ENCODE results near the gene AHNAK2.

Gene AHNAK2

DNA sequence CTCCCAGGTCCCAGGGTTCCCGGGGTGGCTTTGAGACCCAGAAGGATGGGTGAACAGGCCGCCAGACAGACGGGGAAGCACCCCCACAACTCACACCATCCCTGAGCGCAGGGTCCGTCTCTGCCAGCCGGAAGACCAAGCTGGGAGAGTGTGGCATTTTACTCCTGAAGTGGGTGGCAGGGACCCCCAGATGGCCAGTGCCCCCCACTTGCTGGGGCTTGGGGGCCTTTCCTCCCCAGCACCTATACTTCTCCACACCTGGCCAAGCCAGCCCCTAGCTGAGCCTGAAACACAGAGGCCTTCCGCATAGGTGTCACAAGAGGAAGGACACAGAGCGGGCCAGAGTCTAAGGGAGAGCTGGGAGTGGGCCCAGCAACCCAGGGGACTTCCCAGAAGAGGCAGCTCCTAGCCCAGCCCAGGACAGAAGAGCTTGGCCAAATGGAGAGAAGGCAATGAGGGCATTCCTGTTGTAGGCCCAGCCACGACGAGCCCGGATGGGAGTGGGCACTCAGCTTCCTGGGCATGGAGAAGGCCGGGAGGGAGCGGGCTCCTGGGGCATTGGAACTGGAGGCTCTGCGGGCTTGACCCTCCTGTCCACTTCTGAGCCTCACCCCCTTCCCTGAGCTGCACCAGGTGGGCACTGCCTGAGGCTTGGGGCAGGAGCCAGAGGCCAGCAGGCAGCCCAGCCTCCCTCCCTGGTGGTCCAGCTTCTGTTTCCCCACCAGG, 3.3 kb downstream of the AHNAK2 start:
- Histone ChIP-seq H3K9me2 (replicated peaks; ENCODE audit: insufficient read depth, low read length) (no peaks in the 10 kb centered on the region), H3K9ac (ENCODE audit: low read length) (no peak overlapping the region), H3K79me2 (ENCODE audit: low read length) (no peaks in the 10 kb centered on the region), H4K20me1 (ENCODE audit: insufficient read depth, low read length) (no peaks in the 10 kb centered on the region), H3K9me3 (replicated peaks; ENCODE audit: insufficient read depth, low read length) (no peaks in the 10 kb centered on the region), H2AFZ (ENCODE audit: low read length) (no peak overlapping the region), H3K36me3 (replicated peaks; ENCODE audit: insufficient read depth, low read length) (no peaks in the 10 kb centered on the region), H3K4me2 (ENCODE audit: low read depth, low read length) (no peak overlapping the region), H3K27ac (ENCODE audit: low read length) (no peak overlapping the region), H3F3A (ENCODE audit: insufficient read depth, low read length) (no peaks in the 10 kb centered on the region), H3K27me3 (replicated peaks; ENCODE audit: insufficient read depth, low read length) (peaks cover 9% of the 10 kb centered on the region; the same call in 1 of the 2 replicates), H3K4me1 (ENCODE audit: low read length) (no peaks in the 10 kb centered on the region), H3K4me3 (ENCODE audit: low read length) (no peak overlapping the region)
- DNase-seq = no peak
- TF ChIP-seq, protein P1, sequence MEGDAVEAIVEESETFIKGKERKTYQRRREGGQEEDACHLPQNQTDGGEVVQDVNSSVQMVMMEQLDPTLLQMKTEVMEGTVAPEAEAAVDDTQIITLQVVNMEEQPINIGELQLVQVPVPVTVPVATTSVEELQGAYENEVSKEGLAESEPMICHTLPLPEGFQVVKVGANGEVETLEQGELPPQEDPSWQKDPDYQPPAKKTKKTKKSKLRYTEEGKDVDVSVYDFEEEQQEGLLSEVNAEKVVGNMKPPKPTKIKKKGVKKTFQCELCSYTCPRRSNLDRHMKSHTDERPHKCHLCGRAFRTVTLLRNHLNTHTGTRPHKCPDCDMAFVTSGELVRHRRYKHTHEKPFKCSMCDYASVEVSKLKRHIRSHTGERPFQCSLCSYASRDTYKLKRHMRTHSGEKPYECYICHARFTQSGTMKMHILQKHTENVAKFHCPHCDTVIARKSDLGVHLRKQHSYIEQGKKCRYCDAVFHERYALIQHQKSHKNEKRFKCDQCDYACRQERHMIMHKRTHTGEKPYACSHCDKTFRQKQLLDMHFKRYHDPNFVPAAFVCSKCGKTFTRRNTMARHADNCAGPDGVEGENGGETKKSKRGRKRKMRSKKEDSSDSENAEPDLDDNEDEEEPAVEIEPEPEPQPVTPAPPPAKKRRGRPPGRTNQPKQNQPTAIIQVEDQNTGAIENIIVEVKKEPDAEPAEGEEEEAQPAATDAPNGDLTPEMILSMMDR (IDR thresholded peaks at IDR 0.05; ENCODE audit: low read length) = no peak
- no peak for TF ChIP-seq EZH2 (optimal IDR thresholded peaks at IDR 0.05; ENCODE audit: low read depth, low read length)
- no peak for TF ChIP-seq EZH2phosphoT487 (IDR thresholded peaks at IDR 0.05; ENCODE audit: low read length)

DNA sequence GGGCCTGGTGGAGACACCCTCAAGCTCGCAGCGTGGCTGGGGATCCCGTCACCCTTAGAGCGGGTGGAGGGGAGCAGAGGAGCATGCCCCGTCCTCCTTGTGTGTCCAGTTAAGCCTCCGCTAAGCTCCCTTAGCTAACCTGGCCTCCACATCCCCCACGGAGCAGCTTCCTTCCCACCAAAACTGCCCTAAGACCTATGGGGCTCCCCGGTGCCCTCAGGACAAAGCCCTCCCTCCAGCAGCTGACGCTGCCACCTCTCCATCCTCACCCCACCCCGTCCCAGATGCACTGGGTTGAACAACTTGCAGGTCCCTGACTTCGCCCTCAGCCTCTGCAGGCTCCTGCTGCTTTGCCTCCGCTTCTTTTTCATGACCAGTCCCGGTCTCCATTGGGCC, 4.0 kb downstream of the AHNAK2 start:
- Histone ChIP-seq H3K4me3 (ENCODE audit: low read length) (no peak overlapping the region), H3F3A (ENCODE audit: insufficient read depth, low read length) (no peaks in the 10 kb centered on the region), H3K27me3 (replicated peaks; ENCODE audit: insufficient read depth, low read length) (peaks cover 16% of the 10 kb centered on the region; the same call in 1 of the 2 replicates), H3K27ac (ENCODE audit: low read length) (no peak overlapping the region), H3K36me3 (replicated peaks; ENCODE audit: insufficient read depth, low read length) (no peaks in the 10 kb centered on the region), H3K4me2 (ENCODE audit: low read depth, low read length) (no peak overlapping the region), H2AFZ (ENCODE audit: low read length) (no peak overlapping the region), H3K4me1 (ENCODE audit: low read length) (no peaks in the 10 kb centered on the region), H3K9ac (ENCODE audit: low read length) (no peak overlapping the region), H3K79me2 (ENCODE audit: low read length) (no peaks in the 10 kb centered on the region), H3K9me2 (replicated peaks; ENCODE audit: insufficient read depth, low read length) (no peaks in the 10 kb centered on the region), H4K20me1 (ENCODE audit: insufficient read depth, low read length) (no peaks in the 10 kb centered on the region), H3K9me3 (replicated peaks; ENCODE audit: insufficient read depth, low read length) (no peaks in the 10 kb centered on the region)
- TF ChIP-seq, protein P1 (IDR thresholded peaks at IDR 0.05; ENCODE audit: low read length) = no peak
- TF ChIP-seq EZH2phosphoT487 (IDR thresholded peaks at IDR 0.05; ENCODE audit: low read length) = no peak
- TF ChIP-seq EZH2 (optimal IDR thresholded peaks at IDR 0.05; ENCODE audit: low read depth, low read length) = no peak
- DNase-seq = no peak

DNA sequence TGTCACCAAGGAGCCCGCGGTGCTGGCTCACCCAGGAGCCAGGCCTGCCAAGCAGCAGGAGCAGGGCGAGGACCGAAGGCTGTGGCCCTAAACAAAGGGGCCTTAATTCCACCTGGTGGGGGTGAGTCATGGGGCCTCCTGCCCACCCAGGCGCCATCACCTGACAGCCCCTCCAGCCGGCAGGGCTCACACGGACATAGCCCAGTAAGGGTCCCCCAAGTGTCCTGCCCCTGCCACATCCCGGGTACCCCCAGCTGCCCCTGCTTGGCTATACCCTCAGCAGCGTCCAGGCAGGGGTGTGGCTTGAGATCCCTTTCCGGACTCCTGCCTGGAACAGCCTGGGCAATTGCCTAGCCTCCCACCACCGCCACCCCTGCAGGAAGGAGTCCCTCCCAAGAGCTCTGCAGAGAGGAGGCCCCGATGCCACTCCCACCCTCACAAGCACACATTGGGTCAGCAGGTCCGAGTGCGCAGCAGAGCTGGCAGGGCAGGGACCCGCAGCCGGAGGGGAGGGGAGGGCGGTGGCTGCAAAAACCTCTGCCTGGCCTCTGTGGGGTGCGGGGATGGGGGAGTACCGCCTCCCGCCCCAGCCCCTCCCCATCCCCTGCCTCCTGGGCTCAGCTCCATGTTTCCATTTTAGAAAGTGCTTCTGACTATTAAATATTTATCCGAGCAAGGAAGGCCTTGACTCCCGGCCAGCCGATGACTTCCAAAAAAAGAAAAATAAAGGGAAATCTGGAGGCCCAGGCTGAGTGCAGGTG, 4.6 kb downstream of the AHNAK2 start:
- no peak for DNase-seq
- H3F3A ChIP-seq (ENCODE audit: insufficient read depth, low read length) = no peaks in the 10 kb centered on the region
- no peak overlapping the region for H3K27ac ChIP-seq (ENCODE audit: low read length)
- TF ChIP-seq EZH2phosphoT487 (IDR thresholded peaks at IDR 0.05; ENCODE audit: low read length) = no peak
- TF ChIP-seq EZH2 (optimal IDR thresholded peaks at IDR 0.05; ENCODE audit: low read depth, low read length) = no peak
- TF ChIP-seq, protein P1 (IDR thresholded peaks at IDR 0.05; ENCODE audit: low read length) = no peak
- no peaks in the 10 kb centered on the region for H3K36me3 ChIP-seq (replicated peaks; ENCODE audit: insufficient read depth, low read length)
- H2AFZ ChIP-seq (ENCODE audit: low read length) = no peak overlapping the region
- no peak overlapping the region for H3K4me3 ChIP-seq (ENCODE audit: low read length)
- H3K9me3 ChIP-seq (replicated peaks; ENCODE audit: insufficient read depth, low read length) = no peaks in the 10 kb centered on the region
- H3K79me2 ChIP-seq (ENCODE audit: low read length) = no peaks in the 10 kb centered on the region
- no peaks in the 10 kb centered on the region for H3K4me1 ChIP-seq (ENCODE audit: low read length)
- H3K4me2 ChIP-seq (ENCODE audit: low read depth, low read length) = no peak overlapping the region
- H3K9me2 ChIP-seq (replicated peaks; ENCODE audit: insufficient read depth, low read length) = no peaks in the 10 kb centered on the region
- no peak overlapping the region for H3K9ac ChIP-seq (ENCODE audit: low read length)
- H3K27me3 ChIP-seq (replicated peaks; ENCODE audit: insufficient read depth, low read length) = peaks cover 20% of the 10 kb centered on the region
- H4K20me1 ChIP-seq (ENCODE audit: insufficient read depth, low read length) = no peaks in the 10 kb centered on the region

Measured in MM.1S (cell line).